ENCODE measurements around the gene PRKAG2.

PRKAG2 gene

GRCh38 chr7:151681726-151682125 is 195.2 kb downstream of the PRKAG2 start:
- no CpG with 5 or more reads among the region's 3 CpGs for WGBS, 2 donors (ENCODE audit: extremely low coverage in 2 of 2, insufficient read length in 2 of 2, insufficient replicate concordance in 1 of 2)
- Histone ChIP-seq H3K18ac (ENCODE audit: low read length) (no peak overlapping the region), H2BK15ac (ENCODE audit: low read length) (no peak overlapping the region), H3K36me3 (replicated peaks in 1 of 2; ENCODE audit: control insufficient read depth in 2 of 2, insufficient read depth in 2 of 2, low read length in 2 of 2) (no peaks in the 10 kb centered on the region), H2AK5ac (ENCODE audit: low read depth, low read length) (no peak overlapping the region), H2BK120ac (ENCODE audit: low read depth, low read length) (no peak overlapping the region), H2BK5ac (ENCODE audit: low read length) (no peak overlapping the region), H3K79me1 (ENCODE audit: low read depth, low read length) (no peaks in the 10 kb centered on the region), H3K14ac (ENCODE audit: low read length) (no peak overlapping the region), H3K4me2 (ENCODE audit: insufficient read depth, low read length, poor library complexity, severe bottlenecking) (no peak overlapping the region), H3K27me3 (ENCODE audit: control insufficient read depth in 3 of 3, insufficient read depth in 3 of 3, low read depth in 1 of 3, low read length in 3 of 3) (no peaks in the 10 kb centered on the region), H4K8ac (ENCODE audit: low read depth, low read length) (no peak overlapping the region), H3K4me3 (ENCODE audit: low read length in 2 of 2) (no peak overlapping the region), H3K9me3 (replicated peaks in 1 of 2; ENCODE audit: control insufficient read depth in 2 of 2, insufficient read depth in 1 of 2, low read depth in 1 of 2, low read length in 2 of 2) (peaks cover 0 to 2% of the 10 kb centered on the region in 2 donors), H3K4me1 (ENCODE audit: control insufficient read depth in 2 of 2, insufficient read depth in 1 of 2, low read depth in 1 of 2, low read length in 2 of 2) (peaks cover 3 to 7% of the 10 kb centered on the region in 2 donors), H4K91ac (ENCODE audit: low read depth, low read length, poor library complexity) (no peak overlapping the region), H3K9ac (ENCODE audit: low read depth, low read length, poor library complexity) (no peak overlapping the region), H3K23ac (ENCODE audit: low read depth, low read length, poor library complexity) (no peak overlapping the region), H3K4ac (ENCODE audit: low read length) (no peak overlapping the region), H3K27ac (replicated peaks; ENCODE audit: low read length) (no peak overlapping the region), H2BK12ac (ENCODE audit: low read length) (no peak overlapping the region), H2AFZ (ENCODE audit: low read length) (no peak overlapping the region)
- DNase-seq (ENCODE audit: low spot score): no peak

- Histone ChIP-seq H2BK12ac (ENCODE audit: low read length) (no peak overlapping the region), H4K91ac (ENCODE audit: low read depth, low read length, poor library complexity) (no peak overlapping the region), H3K79me1 (ENCODE audit: low read depth, low read length) (no peaks in the 10 kb centered on the region), H3K27me3 (ENCODE audit: control insufficient read depth in 3 of 3, insufficient read depth in 3 of 3, low read depth in 1 of 3, low read length in 3 of 3) (no peaks in the 10 kb centered on the region), H3K9me3 (replicated peaks in 1 of 2; ENCODE audit: control insufficient read depth in 2 of 2, insufficient read depth in 1 of 2, low read depth in 1 of 2, low read length in 2 of 2) (no peaks in the 10 kb centered on the region), H2BK15ac (ENCODE audit: low read length) (no peak overlapping the region), H2AK5ac (ENCODE audit: low read depth, low read length) (no peak overlapping the region), H3K9ac (ENCODE audit: low read depth, low read length, poor library complexity) (no peak overlapping the region), H3K36me3 (replicated peaks in 1 of 2; ENCODE audit: control insufficient read depth in 2 of 2, insufficient read depth in 2 of 2, low read length in 2 of 2) (no peaks in the 10 kb centered on the region), H3K4me3 (ENCODE audit: low read length in 2 of 2) (no peak overlapping the region), H2BK5ac (ENCODE audit: low read length) (no peak overlapping the region), H3K4me1 (ENCODE audit: control insufficient read depth in 2 of 2, insufficient read depth in 1 of 2, low read depth in 1 of 2, low read length in 2 of 2) (peaks cover 1 to 7% of the 10 kb centered on the region in 2 donors), H4K8ac (ENCODE audit: low read depth, low read length) (no peak overlapping the region), H2BK120ac (ENCODE audit: low read depth, low read length) (no peak overlapping the region), H3K14ac (ENCODE audit: low read length) (no peak overlapping the region), H3K18ac (ENCODE audit: low read length) (no peak overlapping the region), H3K4ac (ENCODE audit: low read length) (no peak overlapping the region), H2AFZ (ENCODE audit: low read length) (no peak overlapping the region), H3K4me2 (ENCODE audit: insufficient read depth, low read length, poor library complexity, severe bottlenecking) (no peak overlapping the region), H3K23ac (ENCODE audit: low read depth, low read length, poor library complexity) (peak overlapping the region; percentile 45), H3K27ac (replicated peaks; ENCODE audit: low read length) (no peak overlapping the region)
- DNase-seq (ENCODE audit: low spot score): no peak
- WGBS, 2 donors (ENCODE audit: extremely low coverage in 2 of 2, insufficient read length in 2 of 2, insufficient replicate concordance in 1 of 2): no CpG with 5 or more reads among the region's 7 CpGs
These were observed 196.1 kb downstream of the PRKAG2 start for GRCh38 chr7:151680810-151681209.

- H3K27ac ChIP-seq (replicated peaks; ENCODE audit: low read length): no peak overlapping the region
- no peak overlapping the region for H3K9ac ChIP-seq (ENCODE audit: low read depth, low read length, poor library complexity)
- no peak overlapping the region for H2AK5ac ChIP-seq (ENCODE audit: low read depth, low read length)
- no peak overlapping the region for H3K4me2 ChIP-seq (ENCODE audit: insufficient read depth, low read length, poor library complexity, severe bottlenecking)
- no peak overlapping the region for H2BK15ac ChIP-seq (ENCODE audit: low read length)
- DNase-seq (ENCODE audit: low spot score): no peak
- no peak overlapping the region for H2BK120ac ChIP-seq (ENCODE audit: low read depth, low read length)
- no peak overlapping the region for H2BK5ac ChIP-seq (ENCODE audit: low read length)
- H3K9me3 ChIP-seq (replicated peaks in 1 of 2; ENCODE audit: control insufficient read depth in 2 of 2, insufficient read depth in 1 of 2, low read depth in 1 of 2, low read length in 2 of 2): no peaks in the 10 kb centered on the region
- H3K4me3 ChIP-seq (ENCODE audit: low read length in 2 of 2): no peak overlapping the region
- H3K36me3 ChIP-seq (replicated peaks in 1 of 2; ENCODE audit: control insufficient read depth in 2 of 2, insufficient read depth in 2 of 2, low read length in 2 of 2): no peaks in the 10 kb centered on the region
- no peak overlapping the region for H2AFZ ChIP-seq (ENCODE audit: low read length)
- no peak overlapping the region for H3K4ac ChIP-seq (ENCODE audit: low read length)
- H3K4me1 ChIP-seq (ENCODE audit: control insufficient read depth in 2 of 2, insufficient read depth in 1 of 2, low read depth in 1 of 2, low read length in 2 of 2): peaks cover 1 to 7% of the 10 kb centered on the region in 2 donors
- H4K91ac ChIP-seq (ENCODE audit: low read depth, low read length, poor library complexity): no peak overlapping the region
- no peak overlapping the region for H3K18ac ChIP-seq (ENCODE audit: low read length)
- H3K14ac ChIP-seq (ENCODE audit: low read length): no peak overlapping the region
- no peaks in the 10 kb centered on the region for H3K27me3 ChIP-seq (ENCODE audit: control insufficient read depth in 3 of 3, insufficient read depth in 3 of 3, low read depth in 1 of 3, low read length in 3 of 3)
- no peaks in the 10 kb centered on the region for H3K79me1 ChIP-seq (ENCODE audit: low read depth, low read length)
- WGBS, 2 donors (ENCODE audit: extremely low coverage in 2 of 2, insufficient read length in 2 of 2, insufficient replicate concordance in 1 of 2): no CpG with 5 or more reads among the region's 11 CpGs
- H2BK12ac ChIP-seq (ENCODE audit: low read length): no peak overlapping the region
- no peak overlapping the region for H3K23ac ChIP-seq (ENCODE audit: low read depth, low read length, poor library complexity)
- no peak overlapping the region for H4K8ac ChIP-seq (ENCODE audit: low read depth, low read length)
These were observed 196.9 kb downstream of the PRKAG2 start for GRCh38 chr7:151679881-151680612.

- no peak overlapping the region for H2BK5ac ChIP-seq (ENCODE audit: low read length)
- H2BK120ac ChIP-seq (ENCODE audit: low read depth, low read length): no peak overlapping the region
- no peak overlapping the region for H3K4me3 ChIP-seq (ENCODE audit: low read length in 2 of 2)
- H2BK15ac ChIP-seq (ENCODE audit: low read length): no peak overlapping the region
- no peaks in the 10 kb centered on the region for H3K27me3 ChIP-seq (ENCODE audit: control insufficient read depth in 3 of 3, insufficient read depth in 3 of 3, low read depth in 1 of 3, low read length in 3 of 3)
- peaks cover 1 to 7% of the 10 kb centered on the region in 2 donors for H3K4me1 ChIP-seq (ENCODE audit: control insufficient read depth in 2 of 2, insufficient read depth in 1 of 2, low read depth in 1 of 2, low read length in 2 of 2)
- no peaks in the 10 kb centered on the region for H3K36me3 ChIP-seq (replicated peaks in 1 of 2; ENCODE audit: control insufficient read depth in 2 of 2, insufficient read depth in 2 of 2, low read length in 2 of 2)
- H2BK12ac ChIP-seq (ENCODE audit: low read length): no peak overlapping the region
- no peak overlapping the region for H2AK5ac ChIP-seq (ENCODE audit: low read depth, low read length)
- H3K18ac ChIP-seq (ENCODE audit: low read length): peak overlapping the region; percentile 35
- H3K14ac ChIP-seq (ENCODE audit: low read length): no peak overlapping the region
- H3K4ac ChIP-seq (ENCODE audit: low read length): no peak overlapping the region
- H3K4me2 ChIP-seq (ENCODE audit: insufficient read depth, low read length, poor library complexity, severe bottlenecking): no peak overlapping the region
- WGBS, 2 donors (ENCODE audit: extremely low coverage in 2 of 2, insufficient read length in 2 of 2, insufficient replicate concordance in 1 of 2): no CpG with 5 or more reads among the region's 8 CpGs
- no peaks in the 10 kb centered on the region for H3K9me3 ChIP-seq (replicated peaks in 1 of 2; ENCODE audit: control insufficient read depth in 2 of 2, insufficient read depth in 1 of 2, low read depth in 1 of 2, low read length in 2 of 2)
- H4K91ac ChIP-seq (ENCODE audit: low read depth, low read length, poor library complexity): no peak overlapping the region
- H3K27ac ChIP-seq (replicated peaks; ENCODE audit: low read length): no peak overlapping the region
- no peak for DNase-seq (ENCODE audit: low spot score)
- no peaks in the 10 kb centered on the region for H3K79me1 ChIP-seq (ENCODE audit: low read depth, low read length)
- no peak overlapping the region for H3K23ac ChIP-seq (ENCODE audit: low read depth, low read length, poor library complexity)
- H4K8ac ChIP-seq (ENCODE audit: low read depth, low read length): no peak overlapping the region
- peak overlapping the region; percentile 39 for H2AFZ ChIP-seq (ENCODE audit: low read length)
- no peak overlapping the region for H3K9ac ChIP-seq (ENCODE audit: low read depth, low read length, poor library complexity)
These were observed 197.7 kb downstream of the PRKAG2 start for GRCh38 chr7:151679071-151679708.
